ENCODE data around the gene KRR1. TPM values are rescaled to one million over a fixed set of nuclear protein-coding genes. Genes with fewer than 3 reads are reported as not detected.

KRR1 gene
- total RNA-seq, 1 donor from 2014 or later, result 57.7 TPM

GRCh38 chr12:75549989-75550388 is 38.6 kb upstream of the KRR1 start:
- Mint-ChIP-seq H3K27ac (ENCODE audit: unreplicated experiment) (no peak overlapping the region), H3K4me3 (ENCODE audit: unreplicated experiment) (no peak overlapping the region), H3K36me3 (ENCODE audit: unreplicated experiment) (no peaks in the 10 kb centered on the region), H3K27me3 (ENCODE audit: unreplicated experiment) (no peaks in the 10 kb centered on the region), H3K9me3 (ENCODE audit: unreplicated experiment) (no peaks in the 10 kb centered on the region), H3K4me1 (ENCODE audit: low read depth, unreplicated experiment) (peaks cover 16% of the 10 kb centered on the region)
- no peak for DNase-seq
- TF ChIP-seq, protein P1, sequence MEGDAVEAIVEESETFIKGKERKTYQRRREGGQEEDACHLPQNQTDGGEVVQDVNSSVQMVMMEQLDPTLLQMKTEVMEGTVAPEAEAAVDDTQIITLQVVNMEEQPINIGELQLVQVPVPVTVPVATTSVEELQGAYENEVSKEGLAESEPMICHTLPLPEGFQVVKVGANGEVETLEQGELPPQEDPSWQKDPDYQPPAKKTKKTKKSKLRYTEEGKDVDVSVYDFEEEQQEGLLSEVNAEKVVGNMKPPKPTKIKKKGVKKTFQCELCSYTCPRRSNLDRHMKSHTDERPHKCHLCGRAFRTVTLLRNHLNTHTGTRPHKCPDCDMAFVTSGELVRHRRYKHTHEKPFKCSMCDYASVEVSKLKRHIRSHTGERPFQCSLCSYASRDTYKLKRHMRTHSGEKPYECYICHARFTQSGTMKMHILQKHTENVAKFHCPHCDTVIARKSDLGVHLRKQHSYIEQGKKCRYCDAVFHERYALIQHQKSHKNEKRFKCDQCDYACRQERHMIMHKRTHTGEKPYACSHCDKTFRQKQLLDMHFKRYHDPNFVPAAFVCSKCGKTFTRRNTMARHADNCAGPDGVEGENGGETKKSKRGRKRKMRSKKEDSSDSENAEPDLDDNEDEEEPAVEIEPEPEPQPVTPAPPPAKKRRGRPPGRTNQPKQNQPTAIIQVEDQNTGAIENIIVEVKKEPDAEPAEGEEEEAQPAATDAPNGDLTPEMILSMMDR (IDR thresholded peaks at IDR 0.05; ENCODE audit: partially characterized antibody, unreplicated experiment), result no peak

- Mint-ChIP-seq H3K4me3 (ENCODE audit: unreplicated experiment) (no peak overlapping the region), H3K27me3 (ENCODE audit: unreplicated experiment) (no peaks in the 10 kb centered on the region), H3K4me1 (ENCODE audit: low read depth, unreplicated experiment) (peaks cover 9% of the 10 kb centered on the region), H3K27ac (ENCODE audit: unreplicated experiment) (no peak overlapping the region), H3K36me3 (ENCODE audit: unreplicated experiment) (no peaks in the 10 kb centered on the region), H3K9me3 (ENCODE audit: unreplicated experiment) (no peaks in the 10 kb centered on the region)
- DNase-seq, result no peak
- TF ChIP-seq, protein P1 (IDR thresholded peaks at IDR 0.05; ENCODE audit: partially characterized antibody, unreplicated experiment), result no peak
Observed at GRCh38 chr12:75548879-75549278, 37.5 kb upstream of the KRR1 start.

- TF ChIP-seq, protein P1 (IDR thresholded peaks at IDR 0.05; ENCODE audit: partially characterized antibody, unreplicated experiment), result no peak
- Mint-ChIP-seq H3K27ac (ENCODE audit: unreplicated experiment) (no peak overlapping the region), H3K4me3 (ENCODE audit: unreplicated experiment) (no peak overlapping the region), H3K4me1 (ENCODE audit: low read depth, unreplicated experiment) (peaks cover 1% of the 10 kb centered on the region), H3K36me3 (ENCODE audit: unreplicated experiment) (no peaks in the 10 kb centered on the region), H3K9me3 (ENCODE audit: unreplicated experiment) (no peaks in the 10 kb centered on the region), H3K27me3 (ENCODE audit: unreplicated experiment) (no peaks in the 10 kb centered on the region)
- no peak for DNase-seq
Observed at GRCh38 chr12:75545636-75546035, 34.2 kb upstream of the KRR1 start.

- Mint-ChIP-seq H3K9me3 (ENCODE audit: unreplicated experiment) (no peaks in the 10 kb centered on the region), H3K36me3 (ENCODE audit: unreplicated experiment) (no peaks in the 10 kb centered on the region), H3K4me3 (ENCODE audit: unreplicated experiment) (no peak overlapping the region), H3K4me1 (ENCODE audit: low read depth, unreplicated experiment) (peaks cover 2% of the 10 kb centered on the region), H3K27ac (ENCODE audit: unreplicated experiment) (no peak overlapping the region), H3K27me3 (ENCODE audit: unreplicated experiment) (no peaks in the 10 kb centered on the region)
- DNase-seq, result no peak
- TF ChIP-seq, protein P1 (IDR thresholded peaks at IDR 0.05; ENCODE audit: partially characterized antibody, unreplicated experiment), result no peak
Observed at GRCh38 chr12:75543529-75543928, 32.1 kb upstream of the KRR1 start.

DNA sequence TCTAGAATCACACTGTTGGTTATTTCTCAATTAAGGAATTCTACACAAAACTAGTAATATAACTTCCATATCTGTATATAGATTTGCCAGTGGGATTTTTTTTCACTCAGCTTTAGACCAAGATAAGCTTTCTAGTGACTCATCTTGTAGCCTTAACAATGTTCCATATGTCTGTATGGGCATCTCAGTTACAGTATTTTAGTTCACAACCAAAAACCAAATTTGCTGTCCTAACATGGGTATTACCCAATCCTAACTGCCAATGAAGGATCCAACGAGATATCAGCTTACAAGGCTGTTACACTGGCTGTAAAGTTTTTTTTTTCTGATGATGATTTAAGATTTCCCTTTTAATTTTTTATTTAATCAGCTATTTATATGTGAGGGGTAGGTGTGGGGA is 31.5 kb upstream of the KRR1 start:
- Mint-ChIP-seq H3K36me3 (ENCODE audit: unreplicated experiment) (no peaks in the 10 kb centered on the region), H3K4me3 (ENCODE audit: unreplicated experiment) (no peak overlapping the region), H3K9me3 (ENCODE audit: unreplicated experiment) (no peaks in the 10 kb centered on the region), H3K27me3 (ENCODE audit: unreplicated experiment) (no peaks in the 10 kb centered on the region), H3K4me1 (ENCODE audit: low read depth, unreplicated experiment) (peaks cover 2% of the 10 kb centered on the region), H3K27ac (ENCODE audit: unreplicated experiment) (no peak overlapping the region)
- no peak for DNase-seq
- TF ChIP-seq, protein P1 (IDR thresholded peaks at IDR 0.05; ENCODE audit: partially characterized antibody, unreplicated experiment), result no peak
